Measurements from ENCODE around the gene THOC6. TPM values are rescaled to one million over a fixed set of nuclear protein-coding genes. Genes with fewer than 3 reads are reported as not detected.

The THOC6 gene
- total RNA-seq, 1 donor from 2014 or later: 16.6 TPM

- H3K4me2 ChIP-seq: no peak overlapping the region
- no peaks in the 10 kb centered on the region for H3K4me1 ChIP-seq
- no peak overlapping the region for H3K27ac ChIP-seq
- no peak for DNase-seq (ENCODE audit: low spot score)
- Mint-ChIP-seq H3K9me3 (no peaks in the 10 kb centered on the region), H3K4me3 (no peak overlapping the region), H3K27ac (no peak overlapping the region), H3K4me1 (no peaks in the 10 kb centered on the region), H3K27me3 (ENCODE audit: insufficient read depth, low read depth) (peaks cover 2% of the 10 kb centered on the region), H3K36me3 (no peaks in the 10 kb centered on the region)
- TF ChIP-seq EZH2phosphoT487 (IDR thresholded peaks at IDR 0.05): no peak
- TF ChIP-seq CTCF (IDR thresholded peaks at IDR 0.05): no peak
- no peak for TF ChIP-seq EZH2 (IDR thresholded peaks at IDR 0.05)
- no peaks in the 10 kb centered on the region for H3F3A ChIP-seq (ENCODE audit: low read depth)
- H3K27me3 ChIP-seq: no peaks in the 10 kb centered on the region
- H3K79me2 ChIP-seq (ENCODE audit: low read depth): no peaks in the 10 kb centered on the region
- no peaks in the 10 kb centered on the region for H4K20me1 ChIP-seq (ENCODE audit: low read depth)
- H3K36me3 ChIP-seq: no peaks in the 10 kb centered on the region
- H2AFZ ChIP-seq (replicated peaks): no peak overlapping the region
- no peaks in the 10 kb centered on the region for H3K9me3 ChIP-seq (ENCODE audit: low read depth)
- no peak overlapping the region for H3K4me3 ChIP-seq
- no peak overlapping the region for H3K9ac ChIP-seq
Measured at GRCh38 chr16:2996298-2996697, 27.5 kb upstream of the THOC6 start.

DNA sequence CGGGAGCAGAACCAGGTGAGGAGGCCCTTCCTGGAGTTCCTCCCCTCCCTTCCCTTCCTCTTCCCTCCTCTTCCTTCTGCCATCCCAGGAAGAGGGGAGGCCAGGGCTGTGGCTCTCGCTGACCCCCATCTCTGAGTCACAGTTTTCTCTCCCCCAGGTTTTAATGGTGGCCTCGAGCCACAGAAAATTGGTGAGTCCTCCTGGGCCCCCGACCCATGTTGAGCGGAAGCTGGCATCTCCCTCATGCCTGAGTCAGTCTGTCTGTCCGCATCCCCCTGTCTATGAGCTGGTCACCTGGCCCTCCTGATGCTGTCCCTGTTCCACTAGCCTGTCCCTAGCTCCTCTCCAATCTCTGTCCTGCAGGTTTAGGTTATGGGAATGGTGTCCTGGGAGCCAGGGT, 23.9 kb upstream of the THOC6 start:
- no peak for DNase-seq (ENCODE audit: low spot score)
- Histone ChIP-seq H3K4me1 (no peaks in the 10 kb centered on the region), H3K27ac (no peak overlapping the region), H3K9ac (no peak overlapping the region), H4K20me1 (ENCODE audit: low read depth) (peaks cover 3% of the 10 kb centered on the region), H3K4me3 (no peak overlapping the region), H3K9me3 (ENCODE audit: low read depth) (no peaks in the 10 kb centered on the region), H3F3A (ENCODE audit: low read depth) (peaks cover 3% of the 10 kb centered on the region), H3K4me2 (no peak overlapping the region), H3K36me3 (no peaks in the 10 kb centered on the region), H3K27me3 (peaks cover 4% of the 10 kb centered on the region), H3K79me2 (ENCODE audit: low read depth) (no peaks in the 10 kb centered on the region), H2AFZ (replicated peaks) (no peak overlapping the region)
- Mint-ChIP-seq H3K27me3 (ENCODE audit: insufficient read depth, low read depth) (peaks cover 8% of the 10 kb centered on the region), H3K36me3 (no peaks in the 10 kb centered on the region), H3K4me3 (peak overlapping the region; percentile 13), H3K4me1 (peaks cover 2% of the 10 kb centered on the region), H3K9me3 (peaks cover 2% of the 10 kb centered on the region), H3K27ac (no peak overlapping the region)
- TF ChIP-seq EZH2phosphoT487 (IDR thresholded peaks at IDR 0.05) (no peak), CTCF (IDR thresholded peaks at IDR 0.05) (no peak), EZH2 (IDR thresholded peaks at IDR 0.05) (no peak)

DNA sequence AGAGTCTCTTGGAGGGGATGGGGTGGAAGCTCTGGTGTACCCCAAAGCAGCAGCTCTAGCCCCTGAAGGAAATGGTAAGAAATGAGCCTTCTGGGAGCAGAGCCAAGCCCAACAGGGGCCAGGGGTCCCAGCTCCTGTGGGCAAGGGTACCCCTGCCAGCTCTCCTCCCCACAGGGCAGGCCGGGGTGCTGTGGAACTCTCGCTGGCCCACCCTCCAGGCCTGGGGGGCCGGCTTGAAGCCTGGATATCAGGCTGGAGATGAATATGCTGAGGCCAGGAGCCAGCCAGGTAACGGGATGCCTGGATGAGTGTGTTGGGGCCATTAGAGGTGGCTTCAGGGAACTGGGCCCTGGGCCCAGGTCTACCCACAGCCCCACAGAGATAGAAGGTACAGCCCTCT, 23.3 kb upstream of the THOC6 start:
- peaks cover 10% of the 10 kb centered on the region for H3K27me3 ChIP-seq

More for the DNA sequence above, 23.3 kb upstream of the THOC6 start:
- Histone ChIP-seq H3K27ac (no peak overlapping the region), H3K4me3 (no peak overlapping the region), H3K4me2 (no peak overlapping the region), H2AFZ (replicated peaks) (no peak overlapping the region), H3K9ac (no peak overlapping the region), H3K9me3 (ENCODE audit: low read depth) (no peaks in the 10 kb centered on the region), H3K4me1 (no peaks in the 10 kb centered on the region), H3F3A (ENCODE audit: low read depth) (peaks cover 9% of the 10 kb centered on the region), H4K20me1 (ENCODE audit: low read depth) (peaks cover 8% of the 10 kb centered on the region), H3K79me2 (ENCODE audit: low read depth) (no peaks in the 10 kb centered on the region), H3K36me3 (no peaks in the 10 kb centered on the region)
- Mint-ChIP-seq H3K4me3 (no peak overlapping the region), H3K4me1 (peaks cover 4% of the 10 kb centered on the region), H3K27me3 (ENCODE audit: insufficient read depth, low read depth) (peaks cover 11% of the 10 kb centered on the region), H3K36me3 (no peaks in the 10 kb centered on the region), H3K9me3 (peaks cover 2% of the 10 kb centered on the region), H3K27ac (no peak overlapping the region)
- TF ChIP-seq EZH2phosphoT487 (IDR thresholded peaks at IDR 0.05): no peak
- TF ChIP-seq CTCF (IDR thresholded peaks at IDR 0.05): no peak
- DNase-seq (ENCODE audit: low spot score): no peak

All from neural progenitor cell (in vitro differentiated cells).